Eye (tissue), 1 donor: Measurements from ENCODE around the gene CALML6.
"Not testable (repeated sequence)": the region's sequence is repeated elsewhere in the genome, so short reads cannot be mapped to it uniquely, and the experiment has no call there.

Source experiments
- DNase-seq: peaks from one replicate; pipeline ENCODE4 v3.0.0-alpha.2; 2015

The CALML6 gene, protein sequence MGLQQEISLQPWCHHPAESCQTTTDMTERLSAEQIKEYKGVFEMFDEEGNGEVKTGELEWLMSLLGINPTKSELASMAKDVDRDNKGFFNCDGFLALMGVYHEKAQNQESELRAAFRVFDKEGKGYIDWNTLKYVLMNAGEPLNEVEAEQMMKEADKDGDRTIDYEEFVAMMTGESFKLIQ

DNA sequence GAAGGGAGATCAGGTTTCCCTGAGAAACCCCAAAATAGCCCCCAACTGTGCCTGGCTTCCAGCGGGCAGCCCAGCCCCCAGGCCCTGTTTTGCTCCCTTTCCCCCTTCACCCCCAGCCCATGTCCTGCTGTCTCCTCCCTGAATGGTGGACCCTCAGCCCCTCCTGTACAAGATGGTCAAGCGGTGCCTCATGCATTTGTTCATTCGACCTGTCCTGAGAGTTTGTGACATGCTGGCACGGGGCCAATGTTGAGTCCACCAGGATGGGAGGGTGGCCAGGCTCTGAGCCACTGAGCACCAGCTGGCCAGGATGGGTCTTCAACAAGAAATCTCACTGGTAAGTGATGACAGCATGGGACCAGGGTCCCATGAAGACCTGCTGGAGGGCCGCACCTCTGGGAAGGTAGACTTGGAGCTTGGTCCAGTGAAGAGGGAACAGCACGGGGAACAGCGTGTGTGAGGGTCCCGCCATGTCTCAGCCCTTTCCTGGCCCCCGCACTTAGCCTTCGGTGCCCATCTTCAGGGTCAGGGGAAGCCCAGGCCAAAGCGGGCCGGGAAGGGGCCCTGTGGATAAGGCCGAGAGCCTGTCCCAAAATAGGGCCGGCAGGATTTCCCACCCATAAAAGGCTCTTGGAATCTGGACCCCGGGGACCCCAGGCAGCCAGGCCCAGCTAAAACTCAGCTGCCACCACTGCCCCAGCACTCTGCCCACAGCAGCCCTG, at the start of gene CALML6:
Gene CALML6, plus strand, starts transcription at position 290 of the 722 bp plus-strand sequence. Its CDS starts 21 bp downstream, at position 311.
- DNase-seq = no peak

DNA sequence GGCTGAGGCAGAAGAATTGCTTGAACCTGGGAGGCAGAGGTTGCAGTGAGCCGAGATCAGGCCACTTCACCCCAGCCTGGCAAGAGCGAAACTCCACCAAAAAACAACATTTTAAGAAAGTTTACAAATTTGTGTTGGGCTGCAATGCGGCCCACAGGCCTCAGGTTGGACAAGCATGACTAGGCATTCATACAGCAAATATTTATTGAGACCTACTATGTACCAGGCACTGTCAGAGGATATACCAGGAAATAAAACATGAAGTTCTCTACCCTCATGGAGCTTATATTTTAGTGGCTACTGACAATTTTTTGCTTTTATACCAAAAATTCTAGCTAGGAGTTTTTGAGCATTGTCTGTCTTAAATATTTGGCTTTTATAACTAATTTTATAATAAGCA, 47.9 kb upstream of the CALML6 start:
- DNase-seq = no peak

DNA sequence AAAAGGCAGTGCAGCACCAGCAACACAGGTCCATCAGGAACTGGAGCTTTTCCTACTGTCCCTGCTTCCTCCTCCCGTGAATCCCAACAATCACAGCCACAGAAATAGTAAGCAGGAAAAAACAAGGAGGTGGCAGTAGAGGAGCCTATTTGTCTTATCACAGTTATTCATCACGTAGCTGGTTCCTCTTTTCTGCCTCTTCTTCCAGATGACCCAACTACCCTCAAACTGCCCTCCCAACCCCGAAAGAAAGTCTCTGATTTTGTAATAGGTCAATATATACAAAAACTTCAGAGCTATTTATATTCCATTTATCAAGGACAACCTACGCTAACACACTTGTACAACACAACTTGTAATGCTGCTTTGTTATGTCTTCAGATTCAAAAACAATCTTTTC, 45.6 kb upstream of the CALML6 start:
- no peak for DNase-seq

DNA sequence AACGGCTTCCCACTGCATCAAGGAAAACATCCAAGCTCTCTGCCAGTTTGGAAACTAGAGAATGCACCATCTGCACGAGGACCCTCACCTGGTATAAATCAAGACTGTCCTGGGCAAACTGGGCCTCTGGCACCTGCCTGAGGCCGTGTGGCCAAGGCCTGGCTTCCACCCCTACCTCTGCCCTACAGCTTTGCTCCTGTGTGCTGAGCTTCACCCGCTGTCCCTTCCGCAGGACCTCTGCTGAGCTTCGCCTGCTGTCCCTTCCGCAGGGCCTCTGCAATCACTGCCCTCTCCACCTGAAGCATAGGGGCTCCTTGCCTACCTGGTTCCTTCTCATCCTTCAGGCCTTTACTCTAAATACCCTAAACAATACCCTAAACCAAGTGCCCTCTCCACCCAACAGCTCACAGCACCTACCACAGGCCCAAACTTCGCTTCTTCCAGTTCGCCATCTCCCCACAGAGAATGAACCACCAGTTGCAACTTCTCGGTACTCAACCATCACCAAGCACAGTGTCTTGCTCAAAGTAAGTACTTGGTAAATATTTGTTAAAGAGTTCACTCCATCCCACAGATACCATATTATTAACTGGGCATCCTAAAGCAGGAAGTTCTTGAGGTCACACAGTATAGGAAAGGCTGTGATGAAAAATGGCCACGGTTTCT, 42.6 kb upstream of the CALML6 start:
- DNase-seq = no peak

DNA sequence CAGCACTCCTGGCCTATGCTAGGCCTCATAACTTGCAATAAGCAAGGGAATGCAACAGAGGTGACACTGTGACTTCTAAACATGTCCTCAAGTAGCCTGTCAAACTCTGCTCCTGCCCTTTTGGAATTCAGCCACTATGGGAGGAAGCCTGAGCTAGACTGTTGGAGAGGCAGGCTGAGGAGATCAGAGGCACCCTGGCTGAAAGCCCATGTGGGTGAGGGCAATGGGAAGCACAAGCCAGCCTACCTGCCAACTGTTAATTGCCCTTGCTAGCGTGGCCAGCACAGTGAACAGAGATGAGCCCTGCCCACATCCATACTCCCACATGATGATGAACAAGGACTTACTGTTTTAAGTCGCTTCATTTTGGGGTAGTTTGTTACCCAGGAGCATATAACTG, 41.9 kb upstream of the CALML6 start:
- DNase-seq = no peak

DNA sequence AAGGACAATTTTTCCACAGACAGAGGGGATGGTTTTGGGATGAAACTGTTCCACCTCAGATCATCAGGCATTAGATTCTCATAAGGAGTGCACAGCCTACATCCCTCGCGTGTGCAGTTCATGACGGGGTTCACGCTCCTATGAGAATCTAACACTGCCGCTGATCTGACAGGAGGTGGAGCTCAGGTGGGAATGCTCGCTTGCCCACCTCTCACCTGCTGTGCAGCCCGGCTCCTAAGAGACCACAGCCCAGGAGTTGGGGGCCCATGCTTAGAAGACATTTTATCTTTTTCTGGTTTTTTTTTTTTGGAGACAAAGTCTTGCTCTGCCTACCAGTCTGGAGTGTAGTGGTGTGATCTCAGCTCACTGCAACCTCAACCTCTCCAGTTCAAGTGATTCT, 40.2 kb upstream of the CALML6 start:
- DNase-seq = no peak

DNA sequence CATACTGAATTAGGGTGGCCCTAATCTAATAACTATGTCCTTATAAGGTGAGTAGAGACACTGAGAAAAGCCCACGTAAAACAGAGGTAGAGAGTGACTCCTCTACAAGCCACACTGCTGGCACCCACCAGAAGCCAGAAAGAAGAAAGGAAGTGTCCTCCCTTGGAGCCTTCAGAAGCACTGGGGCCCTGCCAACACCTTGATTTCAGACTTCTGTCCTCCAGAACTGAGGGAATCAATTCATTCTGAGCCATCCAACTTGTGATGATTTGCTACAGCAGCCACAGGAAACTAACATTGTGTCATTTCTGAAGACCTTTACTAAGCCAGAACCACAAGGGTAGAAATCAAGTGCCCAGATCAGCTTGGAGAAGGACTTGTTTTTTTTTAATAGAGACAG, 39.1 kb upstream of the CALML6 start:
- no peak for DNase-seq

DNA sequence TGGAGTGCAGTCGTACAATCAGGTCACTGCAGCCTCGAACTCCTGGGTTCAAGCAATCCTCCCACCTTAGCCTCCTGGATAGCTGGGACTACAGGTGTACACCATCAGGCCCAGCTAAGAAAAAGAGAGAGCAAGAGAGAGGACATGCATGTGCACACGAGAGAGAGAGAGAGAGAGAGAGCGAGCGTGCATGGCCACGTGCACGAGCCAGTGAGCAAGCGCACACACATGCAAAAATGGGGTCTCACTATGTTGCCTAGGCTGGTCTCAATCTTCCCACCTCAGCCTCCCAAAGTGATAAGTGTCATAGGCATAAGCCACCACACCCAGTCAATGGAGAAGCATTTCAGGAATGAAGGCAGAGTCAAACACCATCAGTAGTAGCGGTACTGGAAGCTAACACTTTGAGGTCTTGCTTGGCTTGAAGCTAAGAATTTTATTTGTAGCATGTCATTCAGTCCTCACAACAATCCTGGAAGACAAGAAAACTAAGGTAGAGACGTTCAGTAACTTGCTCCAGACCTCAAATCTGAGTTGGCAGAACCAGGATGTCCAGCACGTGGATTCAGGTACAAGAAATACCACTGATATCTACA, 38.6 kb upstream of the CALML6 start:
- DNase-seq = no peak

DNA sequence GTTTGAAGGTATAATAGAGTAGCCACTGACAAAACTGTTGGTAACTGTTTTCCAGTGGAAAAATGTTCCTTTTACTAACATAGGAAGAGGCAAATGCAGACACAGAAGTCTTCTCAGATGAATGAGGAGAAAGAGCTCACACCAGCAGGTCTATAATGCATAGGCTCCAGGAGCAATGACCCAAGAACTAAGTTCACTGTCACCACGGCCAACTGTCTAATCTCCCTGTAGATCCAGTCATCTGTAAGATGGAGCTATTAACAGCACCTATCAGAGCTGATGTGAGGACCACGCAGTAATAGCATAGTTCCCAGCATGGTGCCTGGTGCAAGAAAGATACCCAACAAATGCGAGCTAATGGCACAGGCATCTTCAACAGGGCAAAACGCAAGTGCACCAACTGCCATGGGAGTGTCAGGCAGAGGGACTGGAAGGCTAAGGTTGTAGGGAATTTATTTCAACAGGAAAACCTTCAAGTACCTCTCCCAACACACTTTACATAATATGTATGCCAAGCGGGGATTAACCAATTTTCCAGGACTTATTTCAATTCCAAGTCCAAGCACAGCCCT, 37.1 kb upstream of the CALML6 start:
- peak; percentile 79 for DNase-seq

DNA sequence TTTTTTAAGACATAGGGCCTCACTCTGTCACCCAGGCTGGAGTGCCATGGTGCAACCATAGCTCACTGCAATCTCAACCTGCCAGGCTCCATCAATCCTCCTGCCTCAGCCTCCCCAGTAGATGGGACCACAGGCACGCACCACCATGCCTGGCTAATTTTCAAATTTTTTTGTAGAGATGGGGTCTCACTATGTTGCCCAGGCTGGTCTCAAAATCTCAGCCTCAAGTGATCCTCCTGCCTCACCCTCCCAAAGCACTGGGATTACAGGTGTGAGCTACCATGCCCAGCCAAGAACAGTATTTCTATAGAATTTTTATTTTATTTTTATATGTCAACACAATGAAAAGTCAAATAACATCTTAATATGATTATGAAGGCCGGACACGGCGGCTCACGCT, 35.1 kb upstream of the CALML6 start:
- no peak for DNase-seq

DNA sequence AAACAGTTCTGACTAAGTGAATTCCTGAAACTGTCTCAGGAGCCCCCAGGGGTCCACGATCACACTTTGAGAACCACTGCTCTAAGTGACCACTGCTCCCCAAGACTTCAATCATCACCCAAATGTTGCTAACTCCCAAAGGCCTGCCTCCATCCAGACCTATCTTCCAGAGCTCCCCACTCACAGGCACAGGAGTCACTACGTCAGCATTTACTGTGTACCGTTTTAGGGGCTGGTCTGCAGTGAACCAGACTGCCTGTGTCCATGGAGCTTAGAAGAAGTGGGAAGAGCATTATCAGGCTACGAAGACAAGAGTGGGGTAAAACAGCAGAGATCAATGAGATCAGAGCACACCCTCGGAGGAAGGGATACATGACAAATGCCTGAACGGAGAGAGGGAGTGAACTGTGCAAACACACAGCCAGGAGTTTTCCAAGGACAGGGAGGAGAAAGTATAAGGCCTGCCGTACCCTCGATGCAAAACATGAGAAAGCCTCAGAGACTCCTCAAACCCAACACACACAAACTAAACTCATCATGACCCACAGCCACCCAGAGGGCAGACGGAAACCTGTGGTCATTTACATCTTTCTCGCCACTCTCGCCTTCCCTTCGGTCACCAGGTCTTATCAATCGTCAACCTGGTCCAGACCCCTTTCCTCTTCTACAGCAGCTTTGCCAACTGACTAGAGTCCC, 34.3 kb upstream of the CALML6 start:
- DNase-seq = no peak

DNA sequence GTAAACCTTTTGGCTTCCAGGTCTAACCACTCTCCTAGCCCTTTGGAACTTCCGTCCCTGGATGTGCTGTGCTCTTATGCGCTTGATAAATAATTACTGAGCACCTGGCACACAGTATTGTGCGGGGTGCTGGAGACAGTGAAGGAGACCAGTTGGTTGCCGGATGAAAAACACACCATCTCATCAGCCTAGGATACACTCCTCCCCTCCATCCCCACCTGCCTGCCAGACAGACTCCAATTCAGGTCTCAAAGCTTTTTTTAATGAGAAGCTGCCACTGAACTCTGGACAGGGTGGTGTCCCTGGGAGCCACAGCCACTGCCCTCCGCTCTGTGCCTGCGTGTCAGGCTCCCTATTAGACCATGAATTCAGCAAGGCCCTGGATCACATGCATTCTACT, 33.3 kb upstream of the CALML6 start:
- DNase-seq = no peak

DNA sequence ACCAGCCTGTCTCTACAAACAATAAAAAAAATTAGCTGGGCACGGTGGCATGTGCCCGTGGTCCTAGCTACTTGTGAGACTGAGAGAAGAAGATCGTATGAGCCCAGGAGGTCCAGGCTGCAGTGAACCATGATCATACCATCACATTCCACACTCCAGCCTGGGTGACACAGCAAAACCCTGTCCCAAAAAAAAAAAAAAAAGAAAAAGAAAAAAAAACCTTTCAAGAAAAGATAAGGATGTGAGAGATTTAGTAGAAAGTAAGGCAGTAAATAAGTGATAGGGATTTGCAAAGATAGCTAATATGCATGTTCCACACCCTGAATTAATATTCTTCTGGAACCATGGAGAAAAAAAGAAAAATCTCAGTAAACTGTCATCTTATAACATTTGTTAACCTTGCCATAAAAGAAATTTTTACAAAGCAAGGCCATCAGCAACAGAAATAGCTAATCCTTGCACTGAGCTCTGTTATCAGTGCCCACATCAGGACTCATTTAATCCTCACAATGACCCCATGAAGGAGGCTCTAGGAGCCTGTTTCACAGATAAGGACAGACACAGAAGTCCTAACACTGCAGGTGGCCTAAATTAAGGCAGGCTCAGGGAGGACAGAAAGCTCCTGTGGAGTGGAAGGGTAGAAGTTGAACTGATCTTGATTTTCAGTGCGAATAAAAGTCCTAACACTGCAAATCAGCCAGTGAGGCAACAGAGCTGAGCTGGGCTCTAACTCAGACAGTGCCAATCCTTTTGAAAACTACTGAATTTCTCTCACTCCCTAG, 31.8 kb upstream of the CALML6 start:
- DNase-seq = no peak

DNA sequence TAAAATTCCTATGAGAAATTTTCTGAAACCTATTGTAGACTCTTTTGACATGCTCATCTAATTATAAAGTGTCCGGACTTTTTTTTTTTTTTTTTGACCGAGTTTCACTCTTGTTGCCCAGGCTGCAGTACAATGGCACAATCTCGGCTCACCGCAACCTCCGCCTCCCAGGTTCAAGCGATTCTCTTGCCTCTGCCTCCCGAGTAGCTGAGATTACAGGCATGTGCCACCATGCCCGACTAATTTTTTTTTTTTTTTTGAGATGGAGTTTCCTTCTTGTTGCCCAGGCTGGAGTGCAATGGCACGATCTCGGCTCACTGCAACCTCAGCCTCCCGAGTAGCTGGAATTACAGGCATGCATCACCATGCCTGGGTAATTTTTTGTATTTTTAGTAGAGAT, 31.2 kb upstream of the CALML6 start:
- DNase-seq = not testable (repeated sequence)

DNA sequence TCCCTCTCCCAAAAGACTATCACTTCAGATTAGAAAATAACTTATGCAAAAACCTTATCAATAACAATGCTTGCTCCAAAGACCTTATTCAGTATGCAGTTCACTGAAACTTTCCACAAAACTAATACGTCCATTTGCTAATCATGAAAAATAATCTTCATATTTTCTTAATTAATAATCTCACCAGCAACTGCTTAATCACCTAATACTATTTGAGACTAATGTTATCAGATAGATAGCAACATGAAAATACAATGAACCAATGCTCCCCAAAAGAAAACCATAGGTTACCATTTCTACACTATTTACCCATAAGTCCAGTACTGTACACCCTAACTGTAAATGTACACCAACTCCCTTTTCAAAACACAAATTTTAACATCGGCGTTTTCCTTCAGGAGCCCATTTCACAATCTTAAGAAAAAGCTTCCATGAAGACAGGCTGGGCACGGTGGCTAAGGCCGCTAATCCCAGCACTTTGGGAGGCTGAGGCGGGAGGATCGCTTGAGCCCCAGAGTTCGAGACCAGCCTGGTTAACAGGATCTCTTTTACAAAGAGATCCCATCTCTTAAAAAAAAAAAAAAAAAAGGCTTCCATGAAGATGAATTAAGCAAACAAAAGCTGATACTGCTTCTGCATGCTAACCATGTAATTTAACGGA, 25.8 kb upstream of the CALML6 start:
- DNase-seq = no peak

DNA sequence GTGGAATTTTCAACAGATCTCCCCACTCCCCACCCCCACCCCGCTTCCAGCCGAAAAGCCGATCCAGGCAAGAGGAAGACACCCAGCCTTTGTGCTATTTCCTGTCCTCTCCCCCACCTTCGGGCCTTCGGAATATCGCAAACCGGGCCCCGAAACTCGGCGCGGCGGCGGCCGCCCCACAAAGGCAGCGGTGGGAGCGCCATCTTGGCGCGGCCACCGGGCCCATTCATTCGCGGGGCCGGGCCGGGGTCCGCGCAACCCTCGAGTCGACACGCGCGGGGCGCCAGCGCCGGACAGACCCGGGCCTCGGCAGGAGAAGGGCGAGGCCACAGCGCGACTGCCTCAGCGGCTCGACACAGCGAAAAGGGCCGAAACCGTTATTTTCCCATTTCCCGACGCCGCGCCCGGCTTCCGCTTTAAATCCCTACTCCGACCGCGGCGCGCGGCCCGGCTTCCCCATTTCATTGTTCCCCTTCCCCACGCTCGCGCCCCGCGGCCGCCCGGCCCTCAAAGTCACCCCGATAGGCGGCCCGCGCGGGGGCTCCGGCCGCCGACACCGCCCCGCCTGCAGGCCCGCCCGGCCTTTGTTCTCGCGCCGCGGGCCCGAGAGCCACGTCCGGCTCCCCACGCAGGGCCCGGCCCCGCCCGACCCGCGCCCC, 25.1 kb upstream of the CALML6 start:
- DNase-seq = peak; percentile 80

DNA sequence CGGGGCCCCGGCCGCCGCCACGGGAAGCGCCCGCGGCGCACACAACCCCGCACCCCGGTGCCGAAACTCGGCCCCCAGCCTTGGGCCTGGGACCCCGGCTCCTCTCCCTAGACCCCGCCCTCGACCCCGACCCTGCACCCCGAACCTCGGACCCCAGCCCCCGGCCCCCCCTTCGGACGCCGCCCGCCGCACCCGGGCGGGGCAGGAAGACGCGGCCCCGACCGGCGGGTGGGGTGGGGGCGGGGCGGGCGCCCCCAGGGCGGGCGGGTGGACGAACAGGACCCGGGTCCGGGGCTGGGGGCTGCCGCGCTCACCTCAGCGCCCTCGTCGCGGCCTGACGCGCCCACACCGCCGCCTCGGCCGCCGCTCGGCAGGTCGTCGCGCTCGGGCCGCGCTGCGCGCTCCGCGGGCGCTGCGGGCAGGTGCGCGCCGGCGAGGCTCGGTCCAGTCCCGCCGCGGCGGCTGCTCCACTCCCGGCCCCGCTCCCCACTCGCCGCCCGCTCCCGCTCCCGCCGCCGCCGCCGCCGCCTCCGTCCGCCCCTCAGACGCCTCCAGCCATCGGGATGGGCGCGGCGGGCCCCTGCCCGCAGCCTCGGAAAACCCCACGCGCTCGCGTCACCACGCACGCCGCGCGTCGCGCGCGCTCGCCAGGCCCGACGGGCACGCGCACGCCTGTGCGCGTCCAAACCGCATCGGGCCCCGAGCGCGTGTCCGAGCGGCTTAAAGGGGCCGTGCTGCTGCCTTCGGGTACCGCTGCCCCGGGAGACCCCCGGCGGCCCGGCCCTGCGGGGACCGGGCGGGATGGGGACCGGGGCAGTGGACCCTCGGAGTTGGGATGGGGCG, 24.3 kb upstream of the CALML6 start, which contains the start of gene GNB1:
Gene GNB1, minus strand, starts transcription at position 582 of the 843 bp plus-strand sequence. CDS start 65,634 bp downstream, outside the sequence.
- peak; percentile 97 for DNase-seq

DNA sequence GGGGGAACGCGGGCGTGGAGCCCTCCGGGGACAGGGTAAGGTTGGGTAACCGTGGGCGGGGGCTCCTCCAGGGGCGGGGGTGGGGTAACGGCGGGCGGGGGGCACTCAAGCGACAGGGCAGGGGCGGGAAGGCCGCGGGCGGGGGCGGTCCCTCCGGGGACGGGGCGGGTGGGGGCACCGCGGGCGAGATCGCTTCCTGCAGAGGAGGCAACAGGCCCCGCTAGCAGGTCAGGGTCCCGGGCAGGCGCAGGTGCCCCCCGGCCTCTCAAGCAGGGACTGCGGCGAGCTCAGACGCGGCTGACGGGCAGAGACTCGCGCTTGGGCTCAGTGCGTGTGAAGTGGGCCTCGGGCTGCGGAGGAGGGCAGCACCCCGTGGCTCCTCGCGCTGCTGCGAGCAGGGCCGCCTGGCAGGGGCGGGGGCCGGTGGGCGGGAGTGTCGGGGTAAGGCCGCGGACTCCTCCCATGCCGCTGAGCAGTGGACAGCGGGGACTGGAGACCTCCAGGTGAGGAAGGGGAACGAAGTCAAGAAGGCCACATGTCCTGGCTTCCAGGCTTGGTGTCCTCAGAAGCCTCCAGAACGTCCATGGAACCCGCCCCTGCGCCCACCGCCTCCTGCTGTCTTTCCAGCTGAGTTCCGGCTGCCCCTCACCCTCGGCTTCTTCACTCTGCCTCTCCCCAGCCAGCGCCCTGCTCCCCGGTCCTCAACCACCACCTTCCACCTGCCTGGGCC, 23.5 kb upstream of the CALML6 start:
- peak; percentile 82 for DNase-seq
